ENCODE results near the gene SF3B6.
"Not testable (repeated sequence)": the region's sequence is repeated elsewhere in the genome, so short reads cannot be mapped to it uniquely, and the experiment has no call there.

Gene SF3B6

GRCh38 chr2:24051833-24052232 lies 24.3 kb downstream of the SF3B6 start:
- DNase-seq (ENCODE audit: low read depth in 2 of 2), result no peak

- no peak for DNase-seq (ENCODE audit: low read depth in 2 of 2)
These were observed 25.8 kb downstream of the SF3B6 start for GRCh38 chr2:24050041-24050979.

- peak in 1 of 2 experiments; percentile 50 for DNase-seq (ENCODE audit: low read depth in 2 of 2)
These were observed 26.6 kb downstream of the SF3B6 start, which contains the start of gene FKBP1B for GRCh38 chr2:24049485-24050021. TSS of gene FKBP1B (plus strand) at chr2:24049741. CDS start at chr2:24049850, 109 bp downstream.

- no peak for DNase-seq (ENCODE audit: low read depth in 2 of 2)
These were observed 27.2 kb downstream of the SF3B6 start for GRCh38 chr2:24048769-24049484.

GRCh38 chr2:24047703-24048033 lies 28.5 kb downstream of the SF3B6 start:
- DNase-seq (ENCODE audit: low read depth in 2 of 2), result no peak

GRCh38 chr2:24046930-24047702 lies 29.0 kb downstream of the SF3B6 start, which contains the start of gene WDCP:
TSS of gene WDCP (minus strand) at chr2:24047391. CDS start at chr2:24039494, 7,897 bp downstream.
- DNase-seq (ENCODE audit: low read depth in 2 of 2), result peak; percentile 85 to 92

GRCh38 chr2:24046599-24046929 lies 29.6 kb downstream of the SF3B6 start:
- no peak for DNase-seq (ENCODE audit: low read depth in 2 of 2)

- no peak for DNase-seq (ENCODE audit: low read depth in 2 of 2)
These were observed 30.3 kb downstream of the SF3B6 start for GRCh38 chr2:24045511-24046508.

GRCh38 chr2:24043133-24043532 lies 33.0 kb downstream of the SF3B6 start:
- DNase-seq (ENCODE audit: low read depth in 2 of 2), result not testable (repeated sequence)

GRCh38 chr2:24040511-24040910 lies 35.6 kb downstream of the SF3B6 start:
- no peak for DNase-seq (ENCODE audit: low read depth in 2 of 2)

GRCh38 chr2:24038786-24039499 lies 37.2 kb downstream of the SF3B6 start:
- DNase-seq (ENCODE audit: low read depth in 2 of 2), result no peak

- DNase-seq (ENCODE audit: low read depth in 2 of 2), result no peak
These were observed 49.9 kb downstream of the SF3B6 start for GRCh38 chr2:24026233-24026632.

GRCh38 chr2:24024996-24025663 lies 51.0 kb downstream of the SF3B6 start:
- DNase-seq (ENCODE audit: low read depth in 2 of 2), result no peak

GRCh38 chr2:24024018-24024417 lies 52.1 kb downstream of the SF3B6 start:
- no peak for DNase-seq (ENCODE audit: low read depth in 2 of 2)

- DNase-seq (ENCODE audit: low read depth in 2 of 2), result no peak
These were observed 53.1 kb downstream of the SF3B6 start for GRCh38 chr2:24022975-24023575.

- no peak for DNase-seq (ENCODE audit: low read depth in 2 of 2)
These were observed 53.7 kb downstream of the SF3B6 start for GRCh38 chr2:24022324-24022974.

- no peak for DNase-seq (ENCODE audit: low read depth in 2 of 2)
These were observed 54.8 kb downstream of the SF3B6 start for GRCh38 chr2:24021122-24021998.
